ENCODE results near the gene GCN1. TPM values are rescaled to one million over a fixed set of nuclear protein-coding genes. Genes with fewer than 3 reads are reported as not detected.

Gene GCN1
- total RNA-seq, 4 donors from 2014 or later, result 50.5 to 106 (median 64.3) TPM

DNA sequence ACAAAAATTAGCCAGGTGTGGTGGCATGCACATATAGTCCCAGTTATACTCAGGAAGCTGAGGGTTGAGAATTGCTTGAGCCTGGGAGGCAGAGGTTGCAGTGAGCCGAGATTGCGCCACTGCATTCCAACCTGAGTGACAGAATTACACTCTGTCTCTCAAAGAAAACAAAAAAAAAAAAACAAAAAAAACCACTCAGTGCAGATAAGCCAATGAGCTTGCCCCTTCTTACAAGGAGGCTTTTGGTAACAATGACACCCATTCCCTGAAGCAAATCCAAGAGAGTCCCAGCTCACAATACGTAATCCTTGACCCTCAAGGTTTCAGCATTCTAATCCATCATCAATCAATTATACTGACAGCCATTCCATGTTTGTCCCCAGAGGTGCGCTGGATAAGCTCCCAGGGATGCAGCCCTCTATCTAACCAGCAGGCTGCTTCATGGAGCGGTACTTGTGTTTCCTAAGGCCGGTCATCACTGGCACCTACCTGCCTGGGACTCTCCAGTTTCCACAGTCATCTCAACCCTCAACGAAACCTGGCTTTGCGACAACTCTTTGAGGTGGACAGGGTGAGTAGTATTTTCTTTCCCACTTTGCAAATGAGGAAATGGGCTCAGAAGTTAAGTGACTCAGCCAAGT, 12.4 kb downstream of the GCN1 start:
- Histone ChIP-seq H3K27ac (no peak overlapping the region), H3K36me3 (no peaks in the 10 kb centered on the region), H3K9me3 (no peaks in the 10 kb centered on the region), H3K27me3 (no peaks in the 10 kb centered on the region), H3K4me1 (no peaks in the 10 kb centered on the region), H3K4me3 (no peak overlapping the region)
- TF ChIP-seq, protein P1, sequence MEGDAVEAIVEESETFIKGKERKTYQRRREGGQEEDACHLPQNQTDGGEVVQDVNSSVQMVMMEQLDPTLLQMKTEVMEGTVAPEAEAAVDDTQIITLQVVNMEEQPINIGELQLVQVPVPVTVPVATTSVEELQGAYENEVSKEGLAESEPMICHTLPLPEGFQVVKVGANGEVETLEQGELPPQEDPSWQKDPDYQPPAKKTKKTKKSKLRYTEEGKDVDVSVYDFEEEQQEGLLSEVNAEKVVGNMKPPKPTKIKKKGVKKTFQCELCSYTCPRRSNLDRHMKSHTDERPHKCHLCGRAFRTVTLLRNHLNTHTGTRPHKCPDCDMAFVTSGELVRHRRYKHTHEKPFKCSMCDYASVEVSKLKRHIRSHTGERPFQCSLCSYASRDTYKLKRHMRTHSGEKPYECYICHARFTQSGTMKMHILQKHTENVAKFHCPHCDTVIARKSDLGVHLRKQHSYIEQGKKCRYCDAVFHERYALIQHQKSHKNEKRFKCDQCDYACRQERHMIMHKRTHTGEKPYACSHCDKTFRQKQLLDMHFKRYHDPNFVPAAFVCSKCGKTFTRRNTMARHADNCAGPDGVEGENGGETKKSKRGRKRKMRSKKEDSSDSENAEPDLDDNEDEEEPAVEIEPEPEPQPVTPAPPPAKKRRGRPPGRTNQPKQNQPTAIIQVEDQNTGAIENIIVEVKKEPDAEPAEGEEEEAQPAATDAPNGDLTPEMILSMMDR (IDR thresholded peaks at IDR 0.05), result no peak
- no peak for TF ChIP-seq POLR2A (IDR thresholded peaks at IDR 0.05)
- DNase-seq, result no peak
- intact Hi-C loops (cut with DNase I; ENCODE audit: low total_unique reads), result no loop called here

DNA sequence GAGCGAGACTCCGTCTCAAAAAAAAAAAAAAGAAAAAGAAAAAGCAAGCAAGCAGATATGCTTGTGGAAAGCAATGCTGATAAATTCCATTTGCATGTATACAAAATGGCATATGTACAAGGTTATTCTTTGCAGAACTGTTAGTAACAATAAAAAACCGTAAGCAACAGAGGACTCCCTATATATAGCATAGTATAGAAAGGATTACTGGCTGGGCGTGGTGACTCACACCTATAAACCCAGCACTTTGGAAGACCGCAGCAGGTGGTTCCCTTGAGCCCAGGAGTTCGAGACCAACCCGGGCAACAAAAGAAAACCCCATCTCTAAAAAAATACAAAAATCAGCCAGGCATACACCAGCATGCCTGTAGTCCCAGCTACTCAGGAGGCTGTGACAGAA, 13.5 kb downstream of the GCN1 start:
- H3K4me1 ChIP-seq, result no peaks in the 10 kb centered on the region
- DNase-seq, result no peak
- H3K27ac ChIP-seq, result no peak overlapping the region

DNA sequence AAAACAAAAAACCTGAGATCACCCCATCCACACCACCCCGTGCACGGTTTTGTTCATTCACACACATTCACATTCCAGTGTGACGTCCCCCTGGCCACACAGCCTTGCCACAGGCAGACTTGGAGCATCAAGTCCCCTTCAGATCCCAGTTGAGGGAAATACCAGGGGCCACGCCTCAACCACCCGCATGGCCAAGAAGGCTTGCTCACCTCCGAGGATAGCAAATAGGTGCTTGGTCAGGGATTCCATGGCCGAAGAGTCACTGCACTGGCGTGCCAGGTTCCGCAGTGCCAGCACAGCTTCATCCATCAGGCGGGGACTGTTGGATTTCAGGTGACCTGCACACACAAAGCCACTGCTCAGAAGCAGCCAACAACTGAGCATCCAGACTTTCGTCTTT, 19.0 kb downstream of the GCN1 start:
- no peak overlapping the region for H3K27ac ChIP-seq

More for the DNA sequence above, 13.5 kb downstream of the GCN1 start:
- Histone ChIP-seq H3K9me3 (no peaks in the 10 kb centered on the region), H3K27me3 (no peaks in the 10 kb centered on the region), H3K4me3 (no peak overlapping the region), H3K36me3 (no peaks in the 10 kb centered on the region)
- intact Hi-C loops (cut with DNase I; ENCODE audit: low total_unique reads), result no loop called here
- TF ChIP-seq, protein P1 (IDR thresholded peaks at IDR 0.05), result no peak
- TF ChIP-seq POLR2A (IDR thresholded peaks at IDR 0.05), result no peak

DNA sequence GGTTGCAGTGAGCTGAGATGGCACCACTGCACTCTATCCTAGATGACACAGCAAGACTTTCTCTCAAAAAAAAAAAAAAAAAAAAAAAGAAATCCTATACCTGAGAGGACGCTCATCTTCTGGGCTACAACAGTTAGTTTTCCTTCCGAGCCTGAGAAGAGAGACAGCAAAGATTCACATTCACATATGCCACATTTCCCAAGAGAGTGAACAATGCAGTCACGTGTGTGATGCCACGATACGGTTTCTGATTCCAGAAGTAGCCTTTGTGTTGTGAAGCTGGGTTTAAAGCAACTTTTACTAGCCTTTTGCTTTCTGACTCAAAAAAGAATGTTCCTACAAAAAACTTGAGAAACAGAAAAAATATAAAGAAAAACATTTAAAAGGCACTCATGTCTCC, 19.5 kb downstream of the GCN1 start:
- H3K36me3 ChIP-seq, result no peaks in the 10 kb centered on the region
- no peak overlapping the region for H3K4me3 ChIP-seq
- no peak for TF ChIP-seq POLR2A (IDR thresholded peaks at IDR 0.05)
- TF ChIP-seq, protein P1 (IDR thresholded peaks at IDR 0.05), result no peak
- no peak overlapping the region for H3K27ac ChIP-seq
- no peaks in the 10 kb centered on the region for H3K4me1 ChIP-seq
- H3K27me3 ChIP-seq, result no peaks in the 10 kb centered on the region
- H3K9me3 ChIP-seq, result no peaks in the 10 kb centered on the region
- intact Hi-C loops (cut with DNase I; ENCODE audit: low total_unique reads), result no loop called here
- no peak for DNase-seq

More for the DNA sequence above, 19.0 kb downstream of the GCN1 start:
- no peak for DNase-seq
- Histone ChIP-seq H3K4me3 (no peak overlapping the region), H3K4me1 (no peaks in the 10 kb centered on the region), H3K36me3 (no peaks in the 10 kb centered on the region), H3K27me3 (no peaks in the 10 kb centered on the region), H3K9me3 (no peaks in the 10 kb centered on the region)
- TF ChIP-seq, protein P1 (IDR thresholded peaks at IDR 0.05), result no peak
- no peak for TF ChIP-seq POLR2A (IDR thresholded peaks at IDR 0.05)
- intact Hi-C loops (cut with DNase I; ENCODE audit: low total_unique reads), result no loop called here

DNA sequence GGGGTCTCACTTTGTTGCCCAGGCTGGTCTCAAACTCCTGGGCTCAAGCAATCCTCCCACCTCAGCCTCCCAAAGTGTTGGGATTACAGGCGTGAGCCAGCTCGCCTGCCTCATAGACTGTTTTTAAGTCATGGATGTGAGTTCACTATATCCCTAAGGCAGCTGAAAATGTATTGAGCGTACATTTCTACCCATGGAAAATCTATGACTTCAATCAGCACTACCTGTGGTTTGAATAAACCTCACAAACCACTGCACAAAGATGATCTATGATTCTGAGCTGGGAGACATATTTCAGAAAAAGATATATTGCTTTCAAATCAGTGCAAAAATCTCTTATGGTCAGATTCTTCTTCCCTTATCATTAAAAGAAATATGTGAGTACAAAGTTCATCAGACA, 22.5 kb downstream of the GCN1 start:
- no peak for TF ChIP-seq POLR2A (IDR thresholded peaks at IDR 0.05)
- TF ChIP-seq, protein P1 (IDR thresholded peaks at IDR 0.05), result no peak
- DNase-seq, result no peak
- H3K4me3 ChIP-seq, result no peak overlapping the region
- no peaks in the 10 kb centered on the region for H3K36me3 ChIP-seq
- H3K27ac ChIP-seq, result no peak overlapping the region
- H3K9me3 ChIP-seq, result no peaks in the 10 kb centered on the region
- no peaks in the 10 kb centered on the region for H3K4me1 ChIP-seq
- intact Hi-C loops (cut with DNase I; ENCODE audit: low total_unique reads), result no loop called here
- H3K27me3 ChIP-seq, result no peaks in the 10 kb centered on the region
